Measurements from ENCODE around the gene PIK3C2G.

- TF ChIP-seq EZH2phosphoT487 (IDR thresholded peaks at IDR 0.05; ENCODE audit: borderline replicate concordance) (no peak), CTCF (conservative IDR thresholded peaks at IDR 0.05; ENCODE audit: low read length) (no peak)
Measured at GRCh38 chr12:18246066-18246465, 15.3 kb upstream of the PIK3C2G start.

Data from Loucy (cell line).